T47D (cell line): ENCODE results near the gene AMER3.

Experiments
- DNase-seq, 2 experiments: peaks; one replicate each; pipeline versions ENCODE4 v3.0.0 to v3.0.0-alpha.2; 2011 to 2012; ENCODE audit warnings: low read depth in 1 of 2, low spot score in 1 of 2
- JUND ChIP-seq: IDR thresholded peaks from 2 replicates; pipeline ENCODE4 v1.6.1; 2012; ENCODE audit warnings: low read depth
- in situ Hi-C: cut with HindIII; loops from 2 replicates; pipeline ENCODE4 v1.10.0; 2016; ENCODE audit warnings: low sequenced_read_pairs, low pct_unique_long_range_greater_than_20kb

Gene AMER3

DNA sequence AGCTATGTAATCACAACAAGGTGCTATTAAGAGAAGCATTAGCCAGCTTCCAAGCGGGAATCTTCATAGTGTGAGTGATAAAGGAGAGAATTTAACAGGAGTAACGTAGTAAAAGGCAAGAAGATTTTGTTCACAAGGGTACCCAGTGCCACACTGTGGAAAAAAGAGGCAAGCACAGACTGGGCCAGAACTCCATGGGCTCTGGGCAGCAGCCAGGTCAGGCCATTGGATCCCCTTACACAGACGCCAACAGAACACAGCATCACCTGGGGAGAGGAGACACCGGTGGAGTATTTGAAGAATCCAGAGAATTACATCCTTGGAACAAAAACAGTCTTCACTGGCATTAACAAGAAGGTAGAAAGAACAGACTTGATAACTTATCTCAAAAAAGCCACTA is 21.2 kb downstream of the AMER3 start:
- in situ Hi-C loops = no loop called here
- no peak for DNase-seq
- TF ChIP-seq JUND = no peak

DNA sequence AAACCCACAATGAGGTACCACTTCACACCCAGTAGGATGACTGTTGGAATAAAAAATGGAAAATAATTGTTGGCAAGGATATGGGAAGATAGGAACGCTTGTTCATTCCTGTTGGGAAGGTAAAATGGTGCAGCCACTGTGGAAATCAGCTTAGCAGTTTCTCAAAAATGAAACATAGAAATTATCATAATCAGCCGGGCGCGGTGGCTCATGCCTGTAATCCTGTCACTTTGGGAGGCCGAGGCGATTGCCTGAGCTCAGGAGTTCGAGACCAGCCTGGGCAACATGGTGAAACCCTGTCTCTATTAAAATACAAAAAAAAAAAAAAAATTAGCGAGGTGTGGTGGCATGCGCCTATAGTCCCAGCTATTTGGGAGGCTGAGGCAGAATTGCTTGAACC is 23.4 kb downstream of the AMER3 start:
- no peak for DNase-seq
- in situ Hi-C loops = no loop called here
- TF ChIP-seq JUND = no peak

DNA sequence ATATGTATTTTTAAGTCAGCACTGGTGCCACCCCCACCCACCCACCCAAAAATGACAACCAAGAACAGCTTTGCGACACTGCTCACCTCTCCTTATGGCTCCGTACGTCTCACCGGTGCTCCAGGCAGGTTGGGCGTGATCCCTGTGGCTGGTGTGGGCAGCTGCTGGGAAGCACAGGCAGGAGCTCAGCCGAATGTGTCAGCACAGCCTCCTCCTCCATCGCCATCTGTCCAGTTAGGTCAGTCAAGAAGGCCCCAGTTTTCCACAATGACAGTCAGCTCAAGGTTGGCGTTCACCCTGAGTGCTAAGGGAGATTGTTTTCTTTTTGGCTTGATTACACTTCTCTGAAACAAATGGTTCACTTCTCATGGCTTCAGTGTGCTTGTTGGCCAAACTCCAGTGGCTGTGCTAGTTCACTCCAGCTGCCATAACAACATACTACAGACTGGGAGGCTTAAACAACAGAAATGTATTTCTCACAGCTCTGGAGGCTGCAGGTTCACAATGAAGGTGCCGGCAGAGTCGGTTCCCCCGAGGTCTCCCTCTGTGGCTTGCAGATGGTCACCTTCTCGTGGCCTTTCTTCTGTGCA is 30.2 kb downstream of the AMER3 start:
- no peak for TF ChIP-seq JUND
- no peak for DNase-seq
- in situ Hi-C loops = no loop called here

DNA sequence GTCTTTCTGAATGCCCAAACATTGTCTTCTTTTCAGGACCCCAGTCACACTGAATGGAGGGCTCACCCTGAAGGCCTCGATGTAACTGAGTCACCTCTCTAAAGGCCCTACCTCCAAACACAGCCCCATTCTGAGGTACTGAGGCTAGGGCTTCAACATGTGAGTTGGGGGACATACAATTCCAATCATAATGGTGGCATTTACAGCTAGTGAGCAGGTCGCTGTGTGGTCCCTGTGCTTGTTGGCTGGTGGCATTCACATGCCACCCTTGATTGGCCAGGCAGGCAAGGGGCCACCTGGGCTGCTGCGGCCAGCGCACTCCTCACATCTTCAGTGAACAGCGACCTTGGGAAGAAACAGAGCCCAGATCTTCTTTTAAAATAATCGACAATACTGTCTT is 30.7 kb downstream of the AMER3 start:
- in situ Hi-C loops = no loop called here

DNA sequence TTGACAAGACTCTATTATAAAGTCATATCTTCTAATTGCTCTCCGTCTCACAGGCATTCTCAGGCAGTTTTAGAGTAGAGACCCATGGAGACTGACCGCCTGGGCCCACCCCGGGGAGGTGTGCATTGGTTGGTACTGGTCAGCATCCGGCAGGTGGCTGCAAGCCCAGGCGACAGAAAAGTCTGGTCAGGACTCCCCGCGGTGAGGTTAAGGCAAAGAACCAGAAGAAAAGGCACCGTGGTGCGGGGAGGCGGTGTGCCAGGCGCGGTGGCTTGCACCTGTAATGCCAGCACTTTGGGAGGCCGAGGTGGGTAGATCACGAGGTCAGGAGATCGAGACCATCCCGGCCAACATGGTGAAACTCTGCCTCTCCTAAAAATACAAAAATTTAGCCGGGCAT is 32.5 kb downstream of the AMER3 start:
- TF ChIP-seq JUND = no peak
- no peak for DNase-seq
- in situ Hi-C loops = no loop called here

More for the DNA sequence above, 30.7 kb downstream of the AMER3 start:
- TF ChIP-seq JUND = no peak
- no peak for DNase-seq

DNA sequence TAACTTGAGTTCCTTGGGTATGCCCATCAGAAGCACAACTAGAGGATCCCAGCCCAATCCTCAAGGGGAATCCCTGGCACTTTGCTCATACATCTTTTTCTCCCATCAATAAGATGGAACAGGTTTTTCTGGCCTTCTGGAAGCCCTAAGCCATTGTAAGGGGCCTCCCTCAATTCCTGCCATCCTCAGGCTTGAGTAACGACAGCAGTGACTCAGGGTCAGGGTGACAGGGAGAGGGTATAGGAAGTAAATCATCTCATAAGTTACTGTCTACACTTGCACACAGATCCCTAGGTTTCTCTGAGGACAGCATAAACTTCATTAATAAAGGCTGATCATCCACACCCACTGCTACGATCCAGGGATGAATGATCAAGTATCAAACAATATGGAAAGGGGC is 35.0 kb downstream of the AMER3 start:
- no peak for DNase-seq
- in situ Hi-C loops = no loop called here
- no peak for TF ChIP-seq JUND

DNA sequence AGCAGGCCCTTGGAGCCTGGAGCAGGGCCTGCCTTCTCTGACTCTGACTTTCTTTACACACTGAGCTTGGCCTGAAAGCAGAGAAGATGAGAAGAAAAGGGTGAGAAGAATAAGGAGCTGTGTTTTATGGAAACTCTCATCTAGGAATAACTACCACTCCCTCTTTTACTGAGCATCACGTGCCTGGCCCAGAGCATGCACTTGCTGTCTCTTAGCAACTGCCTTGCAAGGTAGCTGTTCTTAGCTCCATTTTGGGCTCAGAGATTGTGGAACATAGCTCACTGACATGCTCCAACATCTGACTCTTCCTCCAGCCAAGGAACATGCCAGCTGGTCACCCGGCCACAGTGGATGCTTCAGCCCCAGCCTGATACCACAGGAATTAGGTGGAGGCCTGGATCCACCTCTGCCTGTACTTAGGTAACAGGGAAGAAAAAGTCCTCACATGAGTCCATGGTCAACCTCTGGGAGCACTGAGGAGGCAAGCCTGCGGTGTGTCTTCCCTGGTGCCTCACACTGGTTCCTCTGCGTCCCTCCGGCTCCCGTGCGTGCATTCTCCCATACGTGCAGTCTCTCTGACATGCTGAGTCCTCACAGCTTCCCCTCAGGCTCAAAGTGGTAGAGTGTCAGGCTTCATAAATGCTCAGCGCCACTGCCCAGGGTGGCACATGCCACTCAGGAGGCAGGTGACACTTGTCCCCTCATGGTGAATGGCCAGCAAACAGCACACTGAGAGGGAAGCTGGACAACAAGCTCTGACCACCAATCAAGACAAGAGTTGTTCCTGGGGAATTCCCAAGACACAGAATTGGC is 35.7 kb downstream of the AMER3 start:
- no peak for DNase-seq
- no peak for TF ChIP-seq JUND
- in situ Hi-C loops = no loop called here

DNA sequence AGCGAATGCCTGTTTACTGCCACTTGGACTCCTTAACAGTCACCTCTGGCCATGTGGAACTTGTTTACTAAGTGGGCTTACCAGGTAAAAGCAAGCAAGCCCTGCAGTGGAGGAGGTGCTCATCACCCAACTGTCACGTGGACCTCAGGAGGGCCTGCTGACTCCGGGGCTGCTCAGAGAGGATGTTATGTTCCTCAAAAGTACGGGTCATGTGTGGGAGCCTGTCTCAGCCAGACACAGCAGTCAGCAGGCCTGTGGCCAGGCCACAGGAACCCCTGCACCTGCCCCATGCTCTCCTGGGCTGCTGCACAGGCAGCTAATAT is 36.2 kb downstream of the AMER3 start:
- no peak for TF ChIP-seq JUND
- no peak for DNase-seq
- in situ Hi-C loops = no loop called here

GRCh38 chr2:130795431-130795830 is 40.1 kb downstream of the AMER3 start:
- TF ChIP-seq JUND = no peak
- no peak for DNase-seq

DNA sequence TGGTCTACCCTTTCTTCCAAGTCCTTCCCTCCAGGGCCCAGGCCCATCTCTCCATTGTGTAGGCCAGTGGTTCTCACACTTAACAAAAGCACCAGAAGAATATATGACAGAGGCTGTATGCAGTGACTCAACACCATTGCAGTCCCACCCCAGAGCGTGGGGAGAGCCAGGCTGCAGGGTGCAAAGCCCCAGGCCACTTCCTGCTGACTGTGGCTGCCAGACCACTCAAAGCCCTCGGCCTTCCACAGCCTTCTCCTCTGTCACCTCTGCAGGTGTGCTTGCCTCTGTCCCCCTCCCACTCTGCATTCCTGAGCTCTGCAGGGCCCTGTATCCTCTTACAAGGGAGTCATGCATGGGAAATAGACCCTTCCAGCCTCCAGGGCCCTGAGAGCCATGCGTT is 41.0 kb downstream of the AMER3 start:
- DNase-seq = no peak
- in situ Hi-C loops = no loop called here
- TF ChIP-seq JUND = no peak

More at GRCh38 chr2:130795431-130795830, 40.1 kb downstream of the AMER3 start:
- in situ Hi-C loops = no loop called here

DNA sequence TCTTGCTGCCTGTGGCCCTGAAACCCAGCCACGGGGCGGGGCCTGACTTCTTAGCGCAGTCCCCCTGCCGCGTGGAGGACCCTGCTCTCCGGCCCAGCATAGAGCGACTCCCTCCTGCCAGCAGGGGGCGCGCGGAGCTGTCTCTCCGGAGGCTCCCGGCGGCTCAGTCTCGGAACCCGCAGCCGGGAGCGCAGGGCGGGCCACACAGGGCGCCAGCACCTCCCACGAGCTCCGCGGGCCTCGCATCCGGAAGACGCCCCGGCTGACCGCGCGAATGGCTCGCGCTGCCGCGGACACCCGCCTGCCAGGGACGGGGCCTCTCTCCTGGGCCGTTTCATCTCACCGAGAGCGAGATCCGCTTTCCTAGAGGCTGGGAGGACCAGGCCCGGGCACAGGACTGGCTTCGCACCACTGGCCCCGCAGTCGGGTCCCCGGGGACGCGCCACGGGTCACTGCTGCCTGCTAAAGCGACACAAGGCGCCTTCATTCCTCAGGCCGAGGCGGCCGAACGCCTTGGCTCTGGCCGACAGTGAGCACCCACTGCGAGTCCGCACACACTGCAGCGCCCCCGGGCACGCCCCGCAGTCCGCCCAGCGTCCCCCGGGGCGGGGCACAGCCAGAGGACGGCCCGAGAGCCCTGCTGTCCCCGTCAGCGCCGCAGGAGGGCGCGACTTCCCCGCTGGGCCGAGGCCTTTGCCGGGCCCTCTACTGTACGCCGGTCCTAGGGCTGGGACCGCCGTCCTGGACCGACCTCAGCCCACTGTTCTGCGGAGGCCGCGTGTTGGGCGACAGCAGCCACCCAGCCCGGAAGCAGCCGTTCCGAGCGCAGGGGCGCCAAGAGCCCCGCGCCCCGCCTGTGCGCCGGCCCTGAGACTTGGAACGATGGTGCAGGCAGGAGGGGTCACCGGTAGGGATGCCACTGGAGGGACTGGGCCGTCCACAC is 42.4 kb downstream of the AMER3 start:
- in situ Hi-C loops = no loop called here
- no peak for TF ChIP-seq JUND
- DNase-seq = peak; percentile 67 to 85

DNA sequence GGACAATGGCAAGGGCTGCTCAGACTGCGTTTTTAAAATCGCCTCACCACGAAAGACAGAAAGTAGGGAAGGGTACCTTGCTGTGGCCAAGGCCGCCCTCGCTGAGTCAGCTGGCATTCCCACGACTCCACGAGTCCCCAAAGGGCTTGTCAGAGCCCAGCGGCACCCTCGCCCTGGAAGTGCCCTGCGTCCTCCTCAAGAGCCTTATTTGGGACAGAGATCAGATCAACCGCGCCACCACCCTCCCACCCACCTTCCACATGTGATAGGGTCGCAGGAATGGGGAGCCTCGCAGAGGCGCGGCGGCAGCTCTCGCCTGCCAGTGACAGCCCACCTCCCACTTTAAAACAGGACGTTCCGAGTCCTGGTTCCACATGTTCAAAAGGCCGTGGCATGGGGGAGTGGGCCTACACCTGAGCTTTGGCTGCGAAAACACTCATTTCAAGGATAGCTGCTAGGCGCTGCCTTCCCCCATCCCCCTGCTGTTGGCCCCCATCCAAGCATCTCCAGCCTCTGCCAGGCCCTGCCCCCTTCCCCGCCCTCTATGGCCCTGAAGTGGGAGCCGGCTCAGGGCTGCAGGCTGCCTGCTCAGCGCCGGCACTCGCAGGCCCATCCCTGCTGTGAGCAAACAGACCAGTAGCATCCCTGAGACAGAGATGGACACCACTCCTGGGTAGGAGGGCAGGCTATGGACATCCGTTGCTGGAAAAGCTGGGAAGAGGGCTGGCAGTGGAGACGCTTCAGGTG is 43.3 kb downstream of the AMER3 start:
- DNase-seq = no peak
- in situ Hi-C loops = no loop called here
- TF ChIP-seq JUND = no peak
